Activated CD8-positive, alpha-beta memory T cell treated with anti-CD3 and anti-CD28 coated beads, Interleukin-2, amount 50 U/mL, for 1 hour (primary cell): ENCODE results near the gene FKBP1C.

Experiments used
- DNase-seq: peaks from one replicate; pipeline ENCODE4 v3.0.0-alpha.2; 2020; ENCODE audit errors: extremely low read depth

FKBP1C gene

DNA sequence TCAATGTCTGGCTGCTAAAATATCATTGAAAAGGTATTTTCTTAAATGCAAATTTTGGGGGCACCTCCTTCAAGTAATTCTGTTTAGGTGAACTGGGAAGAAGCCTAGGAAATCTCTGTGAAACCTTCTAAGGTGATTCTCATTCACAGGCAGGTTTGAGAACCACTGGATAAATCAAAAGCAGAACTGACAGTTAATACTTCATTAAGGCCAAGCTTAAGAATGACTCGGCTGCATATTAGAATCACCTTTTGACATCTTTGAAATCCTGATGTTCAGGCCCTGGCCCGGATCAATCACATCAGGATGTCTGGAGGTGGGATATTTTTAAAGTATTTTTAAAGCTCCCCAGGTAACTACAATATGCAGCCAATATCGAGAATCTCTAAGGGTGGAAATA, 50.6 kb downstream of the FKBP1C start:
- no peak for DNase-seq
